Right hindlimb (tissue), 1 donor: Measurements from ENCODE around the gene LMF2.
"Not testable (repeated sequence)": the region's sequence is repeated elsewhere in the genome, so short reads cannot be mapped to it uniquely, and the experiment has no call there.

Experiments
- DNase-seq: peaks from one replicate; pipeline ENCODE4 v3.0.0-alpha.2; 2018

LMF2 gene, protein sequence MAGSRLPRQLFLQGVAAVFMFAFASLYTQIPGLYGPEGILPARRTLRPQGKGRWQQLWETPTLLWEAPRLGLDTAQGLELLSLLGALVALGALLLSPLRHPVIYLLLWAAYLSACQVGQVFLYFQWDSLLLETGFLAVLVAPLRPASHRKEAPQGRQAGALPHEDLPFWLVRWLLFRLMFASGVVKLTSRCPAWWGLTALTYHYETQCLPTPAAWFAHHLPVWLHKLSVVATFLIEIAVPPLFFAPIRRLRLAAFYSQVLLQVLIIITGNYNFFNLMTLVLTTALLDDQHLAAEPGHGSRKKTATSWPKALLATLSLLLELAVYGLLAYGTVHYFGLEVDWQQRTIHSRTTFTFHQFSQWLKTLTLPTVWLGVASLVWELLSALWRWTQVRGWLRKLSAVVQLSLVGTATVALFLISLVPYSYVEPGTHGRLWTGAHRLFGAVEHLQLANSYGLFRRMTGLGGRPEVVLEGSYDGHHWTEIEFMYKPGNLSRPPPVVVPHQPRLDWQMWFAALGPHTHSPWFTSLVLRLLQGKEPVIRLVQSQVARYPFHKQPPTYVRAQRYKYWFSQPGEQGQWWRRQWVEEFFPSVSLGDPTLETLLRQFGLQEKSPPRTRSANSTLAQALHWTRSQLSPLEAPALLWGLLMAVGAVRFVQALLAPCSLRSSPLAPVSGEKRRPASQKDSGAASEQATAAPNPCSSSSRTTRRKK

DNA sequence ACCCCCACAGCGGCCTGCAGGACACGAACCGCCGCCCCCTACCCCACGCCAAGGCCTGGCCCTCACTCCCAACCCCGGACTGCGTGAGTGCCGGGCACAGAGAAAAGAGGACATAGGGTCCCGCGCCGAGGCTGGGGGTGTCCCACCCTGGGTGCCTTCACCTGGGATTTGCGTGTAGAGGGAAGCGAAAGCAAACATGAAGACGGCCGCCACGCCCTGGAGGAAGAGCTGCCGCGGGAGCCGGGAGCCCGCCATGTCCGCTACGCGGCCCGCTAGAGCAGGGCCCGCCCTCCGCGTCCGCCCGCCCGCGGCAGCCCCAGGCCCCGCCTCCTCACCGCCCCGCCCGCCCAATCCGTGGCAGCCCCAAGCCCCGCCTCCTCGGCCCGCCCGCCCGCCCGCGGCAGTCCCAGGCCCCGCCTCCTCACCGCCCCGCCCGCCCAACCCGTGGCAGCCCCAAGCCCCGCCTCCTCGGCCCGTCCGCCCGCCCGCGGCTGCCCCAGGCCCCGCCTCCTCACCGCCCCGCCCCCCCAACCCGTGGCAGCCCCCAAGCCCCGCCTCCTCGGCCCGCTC lies at the start of gene LMF2:
Gene LMF2, minus strand, starts transcription at position 282 of the 570 bp plus-strand sequence. Its CDS starts 27 bp downstream, at position 255.
- no peak for DNase-seq

DNA sequence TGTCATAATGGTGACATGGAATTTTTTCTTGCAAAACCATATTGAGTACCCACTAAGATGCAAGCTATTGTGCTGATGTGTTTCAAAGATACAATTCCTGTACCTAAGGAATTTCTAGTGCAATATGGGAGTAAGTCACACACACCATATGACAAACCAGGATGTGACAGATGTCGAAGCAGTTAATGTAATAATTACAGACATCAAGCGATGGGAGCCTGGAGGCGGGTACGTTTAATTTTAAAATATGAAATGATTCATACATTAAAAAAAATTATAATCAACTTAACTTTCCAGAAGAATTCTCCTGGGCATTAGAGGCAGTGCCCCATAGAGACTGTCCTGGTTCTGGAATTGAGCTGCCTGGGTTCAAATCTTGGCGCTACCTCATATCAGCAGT lies 49.2 kb upstream of the LMF2 start:
- no peak for DNase-seq

DNA sequence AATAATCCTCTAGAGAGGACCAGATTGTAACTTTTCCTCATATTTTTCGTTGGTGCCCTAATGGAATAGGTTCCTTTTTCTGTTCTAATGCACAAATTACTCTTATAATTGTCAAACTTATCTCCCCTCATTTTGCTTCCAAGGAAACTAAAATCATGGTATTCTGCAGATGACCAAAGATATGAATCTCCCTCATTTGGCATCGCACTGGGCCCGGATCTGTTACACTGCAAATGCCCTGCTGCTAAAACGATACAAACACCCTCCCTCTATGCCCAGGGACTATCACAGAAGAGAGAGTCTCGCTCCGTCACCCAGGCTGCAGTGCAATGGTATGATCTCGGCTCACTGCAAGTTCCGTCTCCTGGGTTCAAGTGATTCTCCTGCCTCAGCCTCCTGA lies 45.8 kb upstream of the LMF2 start:
- no peak for DNase-seq

DNA sequence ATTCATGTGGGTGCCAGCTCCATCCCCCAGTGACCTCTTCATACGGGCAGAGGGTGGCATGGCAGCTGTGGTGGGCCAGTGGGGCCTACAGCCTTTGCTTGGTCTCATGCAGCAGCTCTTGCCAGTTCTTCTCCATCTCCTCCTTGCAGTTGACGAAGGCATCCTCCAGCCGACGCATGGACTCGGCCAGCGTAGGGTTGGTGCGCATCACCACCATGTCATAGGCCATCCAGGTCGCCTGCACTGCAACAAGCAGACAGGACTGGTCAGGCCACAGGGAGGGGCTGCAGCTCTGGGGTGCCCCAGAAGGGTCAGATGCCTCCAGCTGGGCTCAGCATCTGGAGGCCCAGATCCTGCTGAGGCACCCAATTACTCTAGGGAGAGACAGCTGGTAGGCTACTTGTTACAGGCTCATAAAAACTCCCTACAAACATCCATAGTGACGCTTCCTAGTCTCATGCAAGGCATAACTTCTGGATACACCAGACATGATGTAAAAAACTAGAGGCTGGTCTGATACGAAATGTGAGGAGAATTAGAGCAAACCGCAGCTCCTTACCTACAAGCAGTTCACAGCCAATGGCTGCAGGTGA lies 43.8 kb upstream of the LMF2 start:
- no peak for DNase-seq

DNA sequence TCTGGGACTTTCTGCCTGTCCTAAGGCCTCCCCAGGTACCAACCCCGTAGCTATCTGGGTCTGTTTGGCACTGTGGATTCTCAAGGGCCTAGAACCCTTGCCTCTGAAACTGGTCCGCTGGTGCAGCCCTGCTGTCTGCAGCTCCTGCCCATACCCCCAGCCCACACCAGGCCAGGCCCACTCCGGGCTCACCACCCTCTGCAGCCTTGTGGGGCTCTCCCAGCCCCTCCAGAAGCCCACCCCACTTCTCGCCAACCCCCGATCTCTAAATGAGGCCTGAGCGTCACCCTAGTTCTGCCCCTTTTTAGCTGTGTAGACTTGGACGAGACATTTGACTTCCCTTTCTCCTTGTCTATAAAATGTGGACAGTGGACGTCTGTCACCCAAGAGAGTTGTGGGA lies 42.9 kb upstream of the LMF2 start:
- no peak for DNase-seq

DNA sequence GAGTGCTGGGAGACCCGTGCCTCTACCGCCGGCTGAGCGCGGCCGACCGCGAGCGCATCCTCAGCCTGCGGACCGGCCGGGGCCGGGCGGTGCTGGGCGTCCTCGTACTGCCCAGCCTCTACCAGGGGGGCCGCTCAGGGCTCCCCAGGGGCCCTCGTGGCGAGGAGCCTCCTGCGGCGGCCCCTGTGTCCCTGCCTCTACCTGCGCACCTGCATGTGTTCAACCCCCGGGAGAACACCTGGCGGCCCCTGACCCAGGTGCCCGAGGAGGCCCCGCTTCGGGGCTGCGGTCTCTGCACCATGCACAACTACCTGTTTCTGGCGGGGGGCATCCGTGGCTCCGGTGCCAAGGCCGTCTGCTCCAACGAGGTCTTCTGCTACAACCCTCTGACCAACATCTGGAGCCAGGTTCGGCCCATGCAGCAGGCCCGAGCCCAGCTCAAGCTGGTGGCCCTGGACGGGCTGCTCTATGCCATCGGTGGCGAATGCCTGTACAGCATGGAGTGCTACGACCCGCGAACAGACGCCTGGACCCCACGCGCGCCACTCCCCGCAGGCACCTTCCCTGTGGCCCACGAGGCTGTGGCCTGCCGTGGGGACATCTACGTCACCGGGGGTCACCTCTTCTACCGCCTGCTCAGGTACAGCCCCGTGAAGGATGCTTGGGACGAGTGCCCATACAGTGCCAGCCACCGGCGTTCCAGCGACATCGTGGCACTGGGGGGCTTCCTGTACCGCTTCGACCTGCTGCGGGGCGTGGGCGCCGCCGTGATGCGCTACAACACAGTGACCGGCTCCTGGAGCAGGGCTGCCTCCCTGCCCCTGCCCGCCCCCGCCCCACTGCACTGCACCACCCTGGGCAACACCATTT lies 41.7 kb upstream of the LMF2 start:
- DNase-seq: no peak

DNA sequence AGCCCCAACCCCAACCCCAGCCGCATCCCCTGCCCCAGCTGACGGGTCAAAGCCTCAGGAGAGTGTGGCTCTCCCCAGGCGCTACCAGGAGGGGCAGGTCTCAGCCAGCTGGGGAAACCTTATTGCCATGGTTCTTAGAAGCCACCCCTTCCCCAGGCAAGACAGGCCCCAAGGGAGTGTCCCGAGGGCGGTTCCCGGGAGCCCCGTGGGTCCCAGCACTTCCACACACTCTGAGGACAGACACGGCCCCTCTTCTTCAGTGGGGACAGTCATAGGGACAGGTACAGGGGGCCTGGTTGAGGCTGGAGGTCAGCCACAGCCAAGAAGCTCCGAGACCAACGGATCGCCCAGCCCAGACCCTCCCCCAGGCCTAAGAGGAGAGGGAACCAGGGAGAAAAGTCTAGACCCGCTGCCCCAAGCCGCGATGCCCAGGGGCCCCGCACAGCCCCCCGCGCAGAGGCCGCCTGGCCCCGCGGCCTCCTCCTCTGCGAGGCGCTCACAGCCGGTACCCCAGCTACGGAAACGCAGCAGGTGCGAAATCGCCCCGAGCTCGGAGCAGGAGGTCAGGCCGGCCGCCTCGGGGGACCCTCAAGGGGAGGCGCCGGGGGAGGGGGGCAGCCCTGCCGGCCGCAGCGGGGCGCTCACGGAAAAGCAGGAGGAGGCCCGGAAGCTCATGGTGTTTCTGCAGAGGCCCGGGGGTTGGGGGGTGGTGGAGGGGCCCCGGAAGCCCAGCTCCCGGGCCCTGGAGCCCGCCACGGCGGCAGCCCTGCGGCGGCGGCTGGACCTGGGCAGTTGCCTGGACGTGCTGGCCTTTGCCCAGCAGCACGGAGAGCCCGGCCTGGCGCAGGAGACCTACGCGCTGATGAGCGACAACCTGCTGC lies 40.8 kb upstream of the LMF2 start:
- DNase-seq: no peak

DNA sequence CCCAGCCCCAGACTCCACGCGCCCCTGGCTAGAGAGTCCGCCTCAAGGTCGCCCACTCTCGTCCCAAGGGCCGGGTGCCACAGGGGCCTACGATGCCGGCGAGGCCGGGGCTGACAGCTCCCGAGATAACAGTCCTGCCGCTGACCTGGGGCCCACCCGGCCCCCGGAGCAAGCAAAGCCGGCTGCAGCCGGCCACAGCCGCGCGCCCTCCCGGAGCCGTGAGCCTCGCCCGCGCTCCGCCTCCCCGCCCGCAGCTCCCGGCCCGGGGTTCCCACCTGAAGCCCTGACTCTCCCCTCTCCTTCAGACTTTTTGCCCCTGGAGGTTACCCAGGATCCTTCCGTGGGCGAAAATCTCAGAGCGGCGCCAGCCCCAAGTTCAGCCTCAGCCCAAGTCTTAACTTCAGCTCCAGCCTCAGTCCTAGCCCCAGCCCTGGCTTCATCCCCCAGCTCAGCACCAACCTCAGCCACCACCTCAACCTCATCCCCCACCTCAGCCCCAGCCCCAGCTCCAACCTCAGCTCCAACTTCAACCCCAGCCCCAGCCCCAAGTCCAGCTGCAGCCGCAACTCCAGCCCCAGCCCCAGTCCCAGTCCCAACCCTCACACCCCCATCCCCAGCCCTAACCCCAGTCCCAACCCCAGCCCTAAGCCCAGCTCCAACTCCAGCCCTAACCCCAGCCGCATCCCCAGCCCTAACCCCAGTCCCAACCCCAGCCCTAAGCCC lies 39.9 kb upstream of the LMF2 start:
- no peak for DNase-seq

DNA sequence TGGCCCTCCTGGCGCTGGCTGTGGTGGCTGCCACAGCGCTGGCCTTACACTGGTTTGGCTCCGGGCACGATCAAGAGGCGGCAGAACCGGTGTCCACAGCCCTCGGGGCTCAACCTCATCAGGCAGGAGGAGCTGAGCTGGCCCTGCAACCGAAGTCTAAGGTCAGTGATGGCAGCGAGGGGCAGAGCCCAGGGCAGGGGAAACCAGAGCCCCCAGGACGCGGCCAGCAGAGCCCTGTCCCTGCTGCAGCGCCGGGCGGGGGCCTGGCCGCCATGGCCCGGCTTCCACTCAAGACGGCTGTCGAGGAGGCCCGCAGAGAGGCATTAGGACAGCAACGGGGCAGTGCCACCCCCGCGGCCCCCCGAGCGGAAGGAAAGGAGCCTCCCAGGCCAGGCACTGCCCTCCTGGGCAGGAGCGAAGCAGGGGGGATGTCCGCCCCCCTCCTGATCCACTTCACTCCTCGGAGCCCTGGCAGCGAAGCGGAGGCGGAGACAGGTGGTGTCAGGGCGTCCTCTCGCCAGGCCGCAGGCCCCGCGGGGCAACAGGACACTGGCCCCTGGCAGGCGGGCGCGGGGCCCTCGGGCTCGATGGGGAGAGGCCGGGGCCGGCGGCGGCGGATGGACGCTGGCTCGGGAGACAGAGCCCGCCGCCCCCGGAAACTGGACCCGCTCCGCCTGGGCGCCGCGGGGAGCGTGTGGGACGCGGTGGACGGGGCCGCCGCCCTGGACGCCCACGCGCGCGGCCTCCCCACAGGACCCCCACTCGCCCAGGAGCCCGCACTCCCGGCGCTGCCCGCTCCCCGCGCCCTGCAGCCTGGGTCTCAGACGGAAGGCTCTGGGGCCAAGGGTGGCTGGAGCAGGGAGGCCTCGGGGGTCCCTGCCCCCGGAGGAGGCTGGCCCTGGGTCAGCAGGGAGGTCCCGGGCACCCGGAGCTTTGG lies 39.1 kb upstream of the LMF2 start:
- no peak for DNase-seq

DNA sequence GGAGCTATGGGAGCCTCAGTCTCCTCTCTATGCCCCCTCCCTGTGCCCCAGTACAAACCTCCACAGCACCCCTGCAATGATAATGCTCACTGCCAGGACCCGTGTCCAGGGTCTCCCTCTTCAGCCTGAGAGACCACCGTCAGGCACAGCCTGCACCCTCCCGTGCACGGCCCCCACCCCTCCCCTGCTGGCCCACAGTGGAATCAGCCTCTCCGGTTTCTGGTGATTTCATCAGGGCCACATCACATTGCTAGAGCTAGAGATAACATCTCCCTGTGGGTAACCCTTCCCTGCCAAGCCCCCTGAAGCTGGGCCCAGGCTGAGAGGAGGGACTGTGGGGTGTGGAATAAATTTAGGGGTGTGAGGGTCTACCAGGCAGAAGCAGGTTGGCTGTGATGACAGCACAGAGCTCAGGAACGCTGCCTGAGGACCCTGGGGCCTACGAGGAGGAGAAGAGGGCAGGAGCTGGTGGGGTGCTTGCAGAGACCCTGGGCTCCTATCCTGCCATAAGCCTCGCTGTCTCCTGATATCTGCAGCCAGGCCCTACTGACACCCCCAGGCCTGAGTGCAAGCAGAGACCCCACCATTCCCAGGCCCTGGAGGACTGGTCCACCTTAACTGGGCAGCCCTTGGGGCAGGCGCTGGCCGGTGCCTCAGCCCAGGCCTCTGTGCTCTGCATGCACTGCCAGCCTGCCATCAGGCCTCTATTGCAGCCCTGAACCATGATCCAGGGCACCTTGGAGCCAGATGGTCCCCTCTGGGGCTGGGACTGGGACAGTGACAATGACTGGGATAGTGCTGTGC lies 38.2 kb upstream of the LMF2 start, which contains the start of gene KLHDC7B:
Gene KLHDC7B, plus strand, starts transcription at position 378 of the 804 bp plus-strand sequence. Its CDS starts 345 bp downstream, at position 723.
- no peak for DNase-seq

DNA sequence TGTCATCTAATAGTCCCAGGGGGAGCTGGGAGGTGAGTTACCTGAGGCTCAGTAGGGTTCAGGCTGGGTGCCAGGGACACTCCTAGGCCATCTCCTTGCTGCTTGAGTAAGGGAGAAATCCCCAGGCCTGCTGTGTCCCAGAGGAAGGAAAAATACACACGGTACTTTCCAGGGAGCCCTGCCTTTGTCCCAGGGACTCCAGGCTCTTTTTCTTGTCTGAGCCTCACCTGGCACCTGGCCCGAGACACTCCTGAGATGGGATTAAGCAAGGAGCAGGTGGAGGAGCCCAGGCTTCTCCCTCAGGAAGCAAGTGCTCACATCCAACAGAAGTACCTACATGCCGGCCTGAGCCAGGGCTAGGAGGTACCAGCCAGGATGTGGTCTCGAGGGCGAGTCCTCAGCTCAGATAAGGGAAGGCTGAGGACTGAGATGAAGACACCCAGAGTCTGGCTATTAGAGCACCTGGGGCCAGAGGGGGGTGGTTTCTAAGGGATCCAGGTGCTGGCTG lies 37.3 kb upstream of the LMF2 start:
- DNase-seq: no peak

DNA sequence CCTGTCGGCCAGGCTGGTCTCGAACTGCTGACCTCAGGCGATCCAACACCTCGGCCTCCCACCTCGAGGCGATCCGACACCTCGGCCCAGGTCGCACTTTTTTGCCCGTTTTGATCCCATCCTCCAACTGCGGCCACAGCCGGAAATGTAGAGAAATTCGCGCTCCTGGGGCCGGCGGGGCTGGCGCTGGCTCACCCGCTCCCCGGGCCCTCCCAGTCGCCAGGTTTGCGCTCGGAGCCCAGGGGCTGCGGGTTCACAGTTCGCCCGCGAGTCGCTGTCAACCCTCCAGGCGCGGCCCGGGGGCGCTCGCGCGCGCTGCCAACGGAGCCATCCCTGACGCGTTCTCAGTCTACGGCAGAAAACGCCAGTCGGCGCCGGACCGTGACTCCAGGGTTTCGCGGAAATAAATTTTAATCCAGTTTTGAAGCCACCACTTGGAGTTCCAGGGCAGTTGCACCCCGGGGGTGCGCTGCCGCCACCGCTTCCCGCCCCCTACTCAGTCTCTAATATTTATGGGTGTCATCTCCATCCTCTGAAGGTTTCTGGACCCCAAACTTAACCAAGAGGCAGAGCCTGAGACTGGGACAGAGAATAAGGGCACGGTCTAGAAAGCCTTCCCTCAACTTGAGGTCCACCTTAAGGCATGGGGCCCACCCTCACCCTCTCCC lies 36.7 kb upstream of the LMF2 start:
- DNase-seq: no peak

DNA sequence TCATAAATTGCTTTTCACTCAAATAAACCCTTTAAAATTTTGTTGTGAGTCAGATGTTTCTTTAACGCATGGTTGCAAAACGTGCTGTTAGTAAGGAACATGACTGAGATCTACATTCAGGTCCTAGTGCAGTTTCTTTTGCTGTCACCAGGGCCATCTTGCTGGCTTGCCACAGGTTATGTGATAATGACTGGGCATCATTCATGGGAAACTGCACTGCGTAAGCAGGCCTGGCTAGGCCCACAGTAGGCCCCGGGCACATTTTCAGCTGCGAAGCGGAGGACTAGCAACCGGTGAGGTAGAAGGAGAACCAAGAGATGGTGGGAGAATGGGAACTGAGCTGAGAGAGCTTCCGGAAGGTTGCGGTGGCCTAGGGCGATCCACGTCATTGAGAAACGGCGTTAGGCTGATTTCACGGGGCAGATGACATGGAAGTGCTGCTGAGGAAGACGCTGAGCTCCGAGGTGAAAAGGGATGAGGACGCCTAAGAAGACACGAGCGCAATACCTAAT lies 35.0 kb upstream of the LMF2 start:
- no peak for DNase-seq

DNA sequence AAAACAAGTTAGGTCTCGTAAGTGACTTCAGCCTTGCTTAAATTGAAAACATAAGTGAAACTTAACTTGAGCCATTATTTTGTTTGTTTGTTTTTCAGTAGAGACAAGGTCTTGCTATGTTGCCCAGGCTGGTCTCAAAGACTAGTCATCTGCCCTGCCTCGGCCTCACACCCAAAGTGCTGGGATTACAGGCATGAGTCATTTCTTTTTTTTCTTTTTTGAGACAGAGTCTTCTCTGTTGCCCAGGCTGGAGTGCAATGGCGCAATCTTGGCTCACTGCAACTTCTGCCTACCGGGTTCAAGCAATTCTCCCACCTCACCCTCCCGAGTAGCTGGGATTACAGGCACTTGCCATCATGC lies 34.1 kb upstream of the LMF2 start:
- not testable (repeated sequence) for DNase-seq

DNA sequence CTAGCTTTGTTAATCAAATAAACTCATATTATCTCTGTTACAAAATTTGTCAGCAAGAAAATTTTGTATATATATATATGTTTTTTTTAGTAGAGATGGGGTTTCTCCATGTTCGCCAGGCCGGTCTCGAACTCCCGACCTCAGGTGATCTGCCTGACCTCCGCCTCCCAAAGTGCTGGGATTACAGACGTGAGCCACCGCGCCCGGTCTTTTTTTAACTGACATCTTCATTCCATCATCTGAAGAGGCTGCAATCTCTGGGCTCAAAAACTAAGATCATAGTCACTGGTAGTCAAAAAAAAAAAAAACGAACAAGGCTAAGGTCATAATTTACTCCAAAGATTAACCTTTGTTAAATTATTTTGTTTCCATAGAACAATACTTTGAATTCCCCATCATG lies 32.9 kb upstream of the LMF2 start:
- DNase-seq: no peak

DNA sequence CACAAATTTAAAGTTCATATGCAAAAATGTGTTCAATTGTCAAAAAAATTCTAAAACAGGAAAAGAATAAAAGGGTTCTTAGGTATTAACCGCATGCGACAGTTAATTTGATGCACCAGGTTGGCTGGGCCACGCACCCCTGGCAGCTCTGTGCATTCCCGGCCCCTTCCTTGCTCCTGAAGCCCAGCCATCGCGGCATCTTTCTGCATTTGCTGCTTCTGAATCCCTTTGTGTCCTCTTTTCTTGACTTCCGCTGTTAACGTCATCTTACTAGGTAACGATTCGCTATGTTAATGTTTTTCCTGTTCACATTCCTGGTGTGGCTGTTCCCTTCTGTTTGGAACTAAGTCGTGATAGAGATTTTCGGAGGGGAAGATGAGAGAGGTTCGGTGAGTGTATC lies 30.3 kb upstream of the LMF2 start:
- no peak for DNase-seq

DNA sequence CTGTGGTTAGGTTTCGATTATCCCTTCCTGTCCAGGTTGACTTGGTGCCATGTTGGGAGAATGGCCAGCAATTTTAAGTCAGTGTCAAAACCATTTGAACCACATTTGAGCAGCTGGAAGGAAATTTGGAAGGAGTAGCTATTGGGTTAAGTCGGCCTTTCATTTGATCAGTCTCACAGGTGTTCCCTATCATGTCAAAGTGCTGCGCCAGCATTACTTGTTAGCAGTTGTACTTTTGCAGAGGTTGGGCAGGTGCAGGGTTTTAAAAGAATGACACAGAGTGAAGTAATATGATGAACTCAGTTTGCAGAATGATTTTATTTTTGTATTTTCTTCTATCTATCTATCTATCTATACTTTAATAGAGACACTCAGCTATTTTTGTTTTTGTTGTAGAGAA lies 28.7 kb upstream of the LMF2 start:
- no peak for DNase-seq

DNA sequence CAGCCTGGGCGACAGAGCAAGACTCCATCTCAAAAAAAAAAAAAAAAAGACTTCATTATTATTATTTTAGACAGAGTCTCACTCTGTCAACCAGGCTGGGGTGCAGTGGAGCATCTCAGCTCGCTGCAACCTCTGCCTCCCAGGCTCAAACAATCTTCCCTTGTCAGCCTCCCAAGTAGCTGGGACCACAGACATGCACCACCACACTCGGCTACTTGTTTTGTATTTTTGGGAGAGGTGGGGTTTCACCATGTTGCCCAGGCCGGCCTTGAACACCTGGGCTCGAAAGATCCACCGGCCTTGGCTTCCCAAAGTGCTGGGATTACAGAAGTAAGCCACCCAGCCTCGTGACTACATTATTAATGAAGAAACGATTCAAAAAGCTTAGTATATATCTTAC lies 27.6 kb upstream of the LMF2 start:
- no peak for DNase-seq
